SK-N-SH (cell line): ENCODE results near the gene MCC. TPM values are rescaled to one million over a fixed set of nuclear protein-coding genes. Genes with fewer than 3 reads are reported as not detected.

Experiments used
- CTCF ChIA-PET: fragments of 300-600, 350-600 bp; formaldehyde crosslinking; extraction: SDS; loops from one replicate; lab custom pipeline; 2021; lab: Yijun Ruan, JAX
- POLR2A ChIA-PET: fragments of 350-600 bp; sonication (Branson Sonifier 250); formaldehyde crosslinking; extraction: SDS; loops from one replicate; lab custom pipeline; 2020; ENCODE audit warnings: antibody characterized with exemption, inconsistent platforms; lab: Yijun Ruan, JAX
- DNase-seq: peaks from one replicate; pipeline ENCODE4 v3.0.0; 2012
- H2AFZ ChIP-seq: fragments of 200-600 bp; sonication (generic); 2 replicates; pipeline ENCODE4 v1.8.1; 2016; ENCODE audit warnings: antibody characterized with exemption, mild to moderate bottlenecking, low read depth
- H3F3A ChIP-seq: fragments of 200-600 bp; sonication (generic); replicated peaks from 2 replicates; pipeline ENCODE3; 2016; ENCODE audit warnings: antibody characterized with exemption, mild to moderate bottlenecking; ENCODE audit not compliant: insufficient read depth
- H3K27ac ChIP-seq, 2 experiments: fragments of 200-500 bp in 1 of 2; fragments of 200-600 bp in 1 of 2; sonication (Bioruptor generic) in 1 of 2; sonication (generic), shearing (Covaris generic) in 1 of 2; 2 replicates each; pipeline versions ENCODE4 v1.5.1 to v1.6.1; 2014 to 2016; ENCODE audit warnings: low read depth in 2 of 2, inconsistent platforms in 1 of 2, low read length in 1 of 2, mild to moderate bottlenecking in 1 of 2, mixed read lengths in 1 of 2
- H3K27me3 ChIP-seq: fragments of 200-600 bp; sonication (generic), shearing (Covaris generic); 2 replicates; pipeline ENCODE4 v1.6.1; 2016; ENCODE audit warnings: mixed run types; ENCODE audit not compliant: insufficient read depth
- H3K36me3 ChIP-seq, 2 experiments: fragments of 200-500 bp in 1 of 2; fragments of 200-600 bp in 1 of 2; sonication (Bioruptor generic) in 1 of 2; sonication (generic) in 1 of 2; replicated peaks in 1 of 2; 2 replicates each; pipeline versions ENCODE3 to v1.5.1; 2014 to 2016; ENCODE audit warnings: low read length in 1 of 2, mild to moderate bottlenecking in 1 of 2; ENCODE audit not compliant: insufficient read depth in 2 of 2, control insufficient read depth in 1 of 2
- H3K4me1 ChIP-seq, 2 experiments: fragments of 200-500 bp in 1 of 2; fragments of 200-600 bp in 1 of 2; sonication (Bioruptor generic) in 1 of 2; sonication (generic), shearing (Covaris generic) in 1 of 2; 2 replicates each; pipeline versions ENCODE4 v1.5.1 to v1.6.1; 2014 to 2016; ENCODE audit warnings: low read depth in 1 of 2, low read length in 1 of 2, mixed run types in 1 of 2; ENCODE audit not compliant: insufficient read depth in 2 of 2, control insufficient read depth in 1 of 2
- H3K4me2 ChIP-seq: fragments of 200-600 bp; sonication (generic), shearing (Covaris generic); 2 replicates; pipeline ENCODE4 v1.6.1; 2017; ENCODE audit warnings: mixed run types
- H3K4me3 ChIP-seq, 2 experiments: fragments of 200-500 bp in 1 of 2; fragments of 200-600 bp in 1 of 2; sonication (Bioruptor generic) in 1 of 2; sonication (generic), shearing (Covaris generic) in 1 of 2; 2 replicates each; pipeline versions ENCODE4 v1.5.1 to v1.8.1; 2014 to 2016; ENCODE audit warnings: low read depth in 2 of 2, inconsistent platforms in 1 of 2, low read length in 1 of 2, mild to moderate bottlenecking in 1 of 2, mixed read lengths in 1 of 2, moderate library complexity in 1 of 2
- H3K79me2 ChIP-seq: fragments of 200-600 bp; sonication (generic); 2 replicates; pipeline ENCODE4 v1.8.1; 2017; ENCODE audit warnings: mild to moderate bottlenecking; ENCODE audit not compliant: insufficient read depth
- H3K9ac ChIP-seq: fragments of 200-600 bp; sonication (generic); 2 replicates; pipeline ENCODE4 v1.6.1; 2017; ENCODE audit warnings: mixed run types
- H3K9me2 ChIP-seq: fragments of 200-600 bp; sonication (generic); 2 replicates; pipeline ENCODE4 v1.6.1; 2017; ENCODE audit warnings: mixed run types
- H3K9me3 ChIP-seq: fragments of 200-600 bp; sonication (generic); 2 replicates; pipeline ENCODE4 v1.6.1; 2017; ENCODE audit warnings: mixed run types, mild to moderate bottlenecking, moderate library complexity
- H4K20me1 ChIP-seq: fragments of 200-600 bp; sonication (generic); 2 replicates; pipeline ENCODE4 v1.6.1; 2017; ENCODE audit warnings: mild to moderate bottlenecking, mixed run types; ENCODE audit not compliant: insufficient read depth
- CHD2 ChIP-seq: fragments of 150-350 bp; IDR thresholded peaks from 2 replicates; pipeline ENCODE4 v1.6.1; 2018; ENCODE audit warnings: low read length; ENCODE audit not compliant: partially characterized antibody
- FOSL2 ChIP-seq: IDR thresholded peaks from 2 replicates; pipeline ENCODE4 v1.4.0; 2012; ENCODE audit warnings: low read depth, mild to moderate bottlenecking, moderate library complexity, borderline replicate concordance
- GABPA ChIP-seq: IDR thresholded peaks from 2 replicates; pipeline ENCODE4 v1.4.0; 2012; ENCODE audit warnings: low read depth, mild to moderate bottlenecking
- GATA2 ChIP-seq: sonication (generic); formaldehyde crosslinking; IDR thresholded peaks from 2 replicates; pipeline ENCODE4 v1.5.0; 2020; ENCODE audit warnings: mild to moderate bottlenecking, missing genetic modification reagents
- IRF3 ChIP-seq: fragments of 150-350 bp; IDR thresholded peaks from 2 replicates; pipeline ENCODE4 v1.6.1; 2016; ENCODE audit warnings: mild to moderate bottlenecking, low read depth, low read length
- MEF2A ChIP-seq: IDR thresholded peaks from 2 replicates; pipeline ENCODE4 v1.4.0; 2012; ENCODE audit warnings: low read depth, borderline replicate concordance
- MXI1 ChIP-seq: IDR thresholded peaks from 2 replicates; pipeline ENCODE4 v1.6.1; 2012; ENCODE audit warnings: mild to moderate bottlenecking, low read depth, low read length, improper control_type of control experiment
- NFIC ChIP-seq: IDR thresholded peaks from 2 replicates; pipeline ENCODE4 v1.4.0; 2012; ENCODE audit warnings: borderline replicate concordance
- POLR2AphosphoS5 ChIP-seq: IDR thresholded peaks from 2 replicates; pipeline ENCODE4 v1.6.1; 2012; ENCODE audit warnings: low read depth, low read length
- RAD21 ChIP-seq: IDR thresholded peaks from 2 replicates; pipeline ENCODE4 v1.6.1; 2012; ENCODE audit warnings: mild to moderate bottlenecking, low read length
- RFX5 ChIP-seq: IDR thresholded peaks from 2 replicates; pipeline ENCODE4 v1.6.1; 2012; ENCODE audit warnings: mild to moderate bottlenecking, improper control_type of control experiment, low read length
- SIN3A ChIP-seq: IDR thresholded peaks from 2 replicates; pipeline ENCODE4 v1.6.1; 2012; ENCODE audit warnings: low read depth, mild to moderate bottlenecking, low read length, moderate library complexity, borderline replicate concordance
- SMC3 ChIP-seq: IDR thresholded peaks from 2 replicates; pipeline ENCODE4 v1.6.1; 2012; ENCODE audit warnings: low read depth, low read length, improper control_type of control experiment
- TAF1 ChIP-seq: IDR thresholded peaks from 2 replicates; pipeline ENCODE4 v1.6.1; 2012; ENCODE audit warnings: low read depth, mild to moderate bottlenecking, low read length, moderate library complexity, borderline replicate concordance
- TEAD4 ChIP-seq: IDR thresholded peaks from 2 replicates; pipeline ENCODE4 v1.4.0; 2012; ENCODE audit warnings: mild to moderate bottlenecking, borderline replicate concordance; ENCODE audit not compliant: insufficient read depth
- WGBS: methylation state at CpG from one replicate; pipeline ENCODE4 v1.1.6; 2017; ENCODE audit warnings: low lambda C conversion rate; 5-methylcytosine and 5-hydroxymethylcytosine counted together
- polyA plus RNA-seq, 3 experiments: library from polyadenylated mRNA; depleted of rRNA; stranded (reverse); fragments of >200 nt; gene quantifications; 2 replicates each; pipeline ENCODE4 v1.2.3, GENCODE V29; 2012
- TF ChIP-seq, protein P1 (sequence below): fragments of 200-600 bp; sonication (generic); IDR thresholded peaks from 2 replicates; pipeline ENCODE4 v1.6.1; 2017; ENCODE audit warnings: antibody characterized with exemption, mild to moderate bottlenecking, moderate library complexity

The MCC gene
- polyA plus RNA-seq, 1 of the 3 experiments (the other 2 are of a cell fraction): 3.6 TPM

GRCh38 chr5:113514289-113514635, 26.0 kb upstream of the MCC start:
- TF ChIP-seq GATA2: no peak
- TF ChIP-seq, protein P1, sequence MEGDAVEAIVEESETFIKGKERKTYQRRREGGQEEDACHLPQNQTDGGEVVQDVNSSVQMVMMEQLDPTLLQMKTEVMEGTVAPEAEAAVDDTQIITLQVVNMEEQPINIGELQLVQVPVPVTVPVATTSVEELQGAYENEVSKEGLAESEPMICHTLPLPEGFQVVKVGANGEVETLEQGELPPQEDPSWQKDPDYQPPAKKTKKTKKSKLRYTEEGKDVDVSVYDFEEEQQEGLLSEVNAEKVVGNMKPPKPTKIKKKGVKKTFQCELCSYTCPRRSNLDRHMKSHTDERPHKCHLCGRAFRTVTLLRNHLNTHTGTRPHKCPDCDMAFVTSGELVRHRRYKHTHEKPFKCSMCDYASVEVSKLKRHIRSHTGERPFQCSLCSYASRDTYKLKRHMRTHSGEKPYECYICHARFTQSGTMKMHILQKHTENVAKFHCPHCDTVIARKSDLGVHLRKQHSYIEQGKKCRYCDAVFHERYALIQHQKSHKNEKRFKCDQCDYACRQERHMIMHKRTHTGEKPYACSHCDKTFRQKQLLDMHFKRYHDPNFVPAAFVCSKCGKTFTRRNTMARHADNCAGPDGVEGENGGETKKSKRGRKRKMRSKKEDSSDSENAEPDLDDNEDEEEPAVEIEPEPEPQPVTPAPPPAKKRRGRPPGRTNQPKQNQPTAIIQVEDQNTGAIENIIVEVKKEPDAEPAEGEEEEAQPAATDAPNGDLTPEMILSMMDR: no peak
- TF ChIP-seq TEAD4: no peak
- no peak for TF ChIP-seq MXI1
- TF ChIP-seq RAD21: no peak
- no peak for TF ChIP-seq CHD2
- no peak for TF ChIP-seq MEF2A
- TF ChIP-seq POLR2AphosphoS5: no peak
- no peak for TF ChIP-seq SIN3A
- TF ChIP-seq RFX5: no peak
- TF ChIP-seq SMC3: no peak
- TF ChIP-seq IRF3: no peak
- TF ChIP-seq TAF1: no peak
- no peak for TF ChIP-seq NFIC
- no peak for TF ChIP-seq FOSL2
- no peak for TF ChIP-seq GABPA
- POLR2A ChIA-PET: interaction anchor here (0.5 kb wide), 1 partner anchor 215 kb away, joined by 3 read pairs; no protein-coding TSS in a partner anchor
- H3K36me3 ChIP-seq: peaks cover 23 to 28% of the 10 kb centered on the region in 2 experiments

More at GRCh38 chr5:113514289-113514635, 26.0 kb upstream of the MCC start:
- Histone ChIP-seq H3F3A (peaks cover 12% of the 10 kb centered on the region), H3K4me2 (peak overlapping the region; percentile 95), H2AFZ (peak overlapping the region; percentile 95; the same call in 1 of the 2 replicates), H3K4me1 (peaks cover 0 to 6% of the 10 kb centered on the region in 2 experiments; a peak in 2 of 4 replicates), H3K27me3 (no peaks in the 10 kb centered on the region; the same call in 1 of the 2 replicates), H3K27ac (peak overlapping the region in 1 of 2 experiments; percentile 83; a peak in 3 of 4 replicates), H3K79me2 (peaks cover 38% of the 10 kb centered on the region; the same call in 1 of the 2 replicates), H4K20me1 (no peaks in the 10 kb centered on the region), H3K9me2 (no peaks in the 10 kb centered on the region), H3K4me3 (peak overlapping the region; percentile 78 to 92), H3K9me3 (no peaks in the 10 kb centered on the region), H3K9ac (peak overlapping the region; percentile 91)
- CTCF ChIA-PET: interaction anchor here (0.7 to 7.1 kb wide), 7 partner anchors 98 to 518 kb away, joined by 3 to 77 read pairs (median 5); no protein-coding TSS in a partner anchor
- WGBS: 5% methylated on average over 9 of the region's 9 CpGs
- peak; percentile 14 for DNase-seq
